HepG2 (cell line): ENCODE results near the gene CYP4A22. TPM values are rescaled to one million over a fixed set of nuclear protein-coding genes. Genes with fewer than 3 reads are reported as not detected.

Source experiments
- ATF1 ChIP-seq: IDR thresholded peaks from 2 replicates; pipeline ENCODE4 v1.6.1; 2016; ENCODE audit warnings: mild to moderate bottlenecking, control low read depth
- BHLHE40 ChIP-seq: IDR thresholded peaks from 2 replicates; pipeline ENCODE4 v1.6.1; 2011; ENCODE audit warnings: low read length, improper control_type of control experiment
- EHMT2 ChIP-seq: fragments of 200-600 bp; sonication (generic); IDR thresholded peaks from 2 replicates; pipeline ENCODE4 v1.7.0; 2017; ENCODE audit warnings: antibody characterized with exemption, low read depth, low read length, borderline replicate concordance
- HIVEP1 ChIP-seq: sonication (generic); formaldehyde crosslinking; IDR thresholded peaks from 2 replicates; pipeline ENCODE4 v1.4.0; 2020; ENCODE audit warnings: mild to moderate bottlenecking, missing genetic modification reagents
- KAT2B ChIP-seq: fragments of 150-350 bp; IDR thresholded peaks from 2 replicates; pipeline ENCODE4 v1.6.1; 2014; ENCODE audit warnings: low read depth, low read length, borderline replicate concordance
- ONECUT2 ChIP-seq: sonication (generic); formaldehyde crosslinking; IDR thresholded peaks from 2 replicates; pipeline ENCODE4 v1.4.0; 2020; ENCODE audit warnings: missing genetic modification reagents
- POLR2A ChIP-seq, 2 experiments: IDR thresholded peaks; 2 replicates each; pipeline ENCODE4 v1.6.1; 2011; ENCODE audit warnings: low read depth in 2 of 2, low read length in 2 of 2, mild to moderate bottlenecking in 1 of 2, moderate library complexity in 1 of 2; ENCODE audit not compliant: insufficient read depth in 1 of 2
- RARA ChIP-seq: IDR thresholded peaks from 2 replicates; pipeline ENCODE4 v1.6.1; 2016; ENCODE audit warnings: missing genetic modification reagents, missing compliant biosample characterization
- SALL1 ChIP-seq: sonication (generic); formaldehyde crosslinking; IDR thresholded peaks from 2 replicates; pipeline ENCODE4 v1.8.0; 2022; ENCODE audit warnings: mild to moderate bottlenecking, missing genetic modification reagents
- SP5 ChIP-seq: IDR thresholded peaks from 2 replicates; pipeline ENCODE4 v1.6.1; 2016; ENCODE audit warnings: low read depth, borderline replicate concordance
- SUZ12 ChIP-seq: fragments of 150-350 bp; IDR thresholded peaks from 2 replicates; pipeline ENCODE4 v1.6.1; 2014; ENCODE audit warnings: low read depth, low read length
- ZBTB1 ChIP-seq: sonication (generic); formaldehyde crosslinking; IDR thresholded peaks from 2 replicates; pipeline ENCODE4 v1.4.0; 2020; ENCODE audit warnings: missing genetic modification reagents, borderline replicate concordance
- ZC3H13 ChIP-seq: sonication (generic); formaldehyde crosslinking; IDR thresholded peaks from 2 replicates; pipeline ENCODE4 v1.8.1; 2023; ENCODE audit warnings: mild to moderate bottlenecking, missing genetic modification reagents, moderate library complexity
- ZFY ChIP-seq: sonication (generic); formaldehyde crosslinking; IDR thresholded peaks from 2 replicates; pipeline ENCODE4 v1.4.0; 2020; ENCODE audit warnings: missing genetic modification reagents
- ZNF354B ChIP-seq: sonication (generic); formaldehyde crosslinking; IDR thresholded peaks from 2 replicates; pipeline ENCODE4 v1.8.0; 2022; ENCODE audit warnings: mild to moderate bottlenecking, missing genetic modification reagents
- ZNF614 ChIP-seq: IDR thresholded peaks from 2 replicates; pipeline ENCODE4 v1.6.1; 2018; ENCODE audit warnings: missing biosample characterization, missing genetic modification reagents, inconsistent platforms, borderline replicate concordance
- ZNF83 ChIP-seq: sonication (generic); formaldehyde crosslinking; IDR thresholded peaks from 2 replicates; pipeline ENCODE4 v1.4.0; 2020; ENCODE audit warnings: missing genetic modification reagents, mild to moderate bottlenecking, borderline replicate concordance
- polyA plus RNA-seq, 8 experiments: library from polyadenylated mRNA; depleted of rRNA in 3 of 8; stranded (reverse) in 7 of 8; unstranded in 1 of 8; fragments of >200 nt; fragmentation: Illumina TruSeq in 4 of 8; extraction: Trizol in 4 of 8; gene quantifications; 2 replicates each; pipeline versions ENCODE4 v1.2.1 to v1.2.3, GENCODE V29; 2011 to 2016; ENCODE audit warnings: low read depth in 4 of 8, missing spikeins in 1 of 8, mixed read lengths in 1 of 8; ENCODE audit not compliant: insufficient read depth in 1 of 8
- total RNA-seq, 5 experiments: library from RNA; depleted of rRNA; stranded (reverse); fragments of >200 nt; fragmentation: Illumina TruSeq; extraction: Trizol; gene quantifications; 2 replicates each; pipeline ENCODE4 v1.2.3, GENCODE V29; 2016; ENCODE audit warnings: low read depth in 1 of 5
- TF ChIP-seq, protein P1 (sequence below): sonication (generic); IDR thresholded peaks from 2 replicates; pipeline ENCODE4 v1.6.1; 2016; ENCODE audit warnings: low read depth, borderline replicate concordance
- TF ChIP-seq, protein P2 (sequence below): sonication (generic); formaldehyde crosslinking; IDR thresholded peaks from 2 replicates; pipeline ENCODE4 v1.4.0; 2020; ENCODE audit warnings: missing genetic modification reagents, borderline replicate concordance
- TF ChIP-seq, protein P3 (sequence below): sonication (generic); formaldehyde crosslinking; IDR thresholded peaks from 2 replicates; pipeline ENCODE4 v1.8.1; 2023; ENCODE audit warnings: mild to moderate bottlenecking, missing genetic modification reagents
- TF ChIP-seq, protein P4 (sequence below), 2 experiments: sonication (generic) in 1 of 2; formaldehyde crosslinking in 1 of 2; IDR thresholded peaks; 2 replicates each; pipeline versions ENCODE4 v1.4.0 to v1.6.1; 2016 to 2020; ENCODE audit warnings: borderline replicate concordance in 1 of 2, low read depth in 1 of 2, mild to moderate bottlenecking in 1 of 2, missing genetic modification reagents in 1 of 2
- TF ChIP-seq, protein P5 (sequence below): IDR thresholded peaks from 2 replicates; pipeline ENCODE4 v1.6.1; 2016; ENCODE audit warnings: missing compliant biosample characterization, missing genetic modification reagents, borderline replicate concordance

The CYP4A22 gene
- total and polyA plus RNA-seq, 2 of the 13 experiments (the other 11 are each of a cell fraction or from before 2014, with no cell fraction given): not detected

DNA sequence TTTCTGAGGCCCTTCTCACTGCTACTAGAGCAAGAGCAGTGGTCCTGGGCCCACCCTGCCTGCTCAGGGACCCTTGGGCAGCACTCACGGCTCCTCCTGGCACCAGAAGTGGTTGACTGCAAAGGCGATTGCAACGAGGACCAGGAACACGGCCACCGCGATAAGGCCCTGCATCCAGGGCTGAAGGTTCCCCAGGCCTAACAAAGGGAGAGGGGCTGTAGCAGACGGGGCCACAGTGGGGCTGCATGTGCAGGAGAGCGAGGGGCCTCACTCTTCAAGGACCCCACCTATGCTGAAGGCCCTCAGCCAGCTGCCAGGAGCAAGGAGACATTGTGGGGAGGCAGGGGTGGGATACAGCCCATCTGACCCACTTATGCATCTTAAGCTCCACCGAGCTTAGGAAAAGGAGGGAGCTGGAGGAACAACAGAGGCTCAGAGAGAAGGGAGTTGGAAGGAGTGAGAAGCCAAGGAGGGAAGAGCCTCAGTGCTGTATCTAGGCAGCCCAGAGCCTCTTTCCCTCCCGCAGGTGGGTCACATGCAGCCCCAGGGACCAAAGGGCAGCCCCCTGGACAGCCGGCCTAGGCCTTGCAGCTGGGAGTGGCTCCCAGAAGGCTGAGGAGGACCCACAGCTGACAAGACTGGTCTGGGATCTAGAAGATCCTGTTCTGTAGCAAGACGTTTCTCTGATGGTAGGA is 50.1 kb downstream of the CYP4A22 start (continued):
- TF ChIP-seq ZNF614 (CRISPR knock-in tag) (no peak), ZBTB1 (CRISPR knock-in tag) (no peak), ATF1 (CRISPR knock-in tag) (no peak), SUZ12 (no peak), BHLHE40 (no peak), ZC3H13 (CRISPR knock-in tag) (no peak), EHMT2 (no peak), SP5 (no peak), RARA (CRISPR knock-in tag) (no peak), KAT2B (no peak), POLR2A (IDR thresholded peaks at IDR 0.05; ENCODE audit: insufficient read depth in 1 of 2, low read depth in 2 of 2, low read length in 2 of 2) (no peak), SALL1 (no peak), ZNF83 (CRISPR knock-in tag) (no peak), ZNF354B (CRISPR knock-in tag) (0 out of 2 replicates have a peak, but pooled peaks have one; percentile 57), ONECUT2 (CRISPR knock-in tag) (no peak), ZFY (0 out of 2 replicates have a peak, but pooled peaks have one; percentile 43), HIVEP1 (CRISPR knock-in tag) (no peak)
- TF ChIP-seq, protein P1, sequence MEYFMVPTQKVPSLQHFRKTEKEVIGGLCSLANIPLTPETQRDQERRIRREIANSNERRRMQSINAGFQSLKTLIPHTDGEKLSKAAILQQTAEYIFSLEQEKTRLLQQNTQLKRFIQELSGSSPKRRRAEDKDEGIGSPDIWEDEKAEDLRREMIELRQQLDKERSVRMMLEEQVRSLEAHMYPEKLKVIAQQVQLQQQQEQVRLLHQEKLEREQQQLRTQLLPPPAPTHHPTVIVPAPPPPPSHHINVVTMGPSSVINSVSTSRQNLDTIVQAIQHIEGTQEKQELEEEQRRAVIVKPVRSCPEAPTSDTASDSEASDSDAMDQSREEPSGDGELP: peak; percentile 66; the same call in 1 of the 2 replicates
- TF ChIP-seq, protein P2, sequence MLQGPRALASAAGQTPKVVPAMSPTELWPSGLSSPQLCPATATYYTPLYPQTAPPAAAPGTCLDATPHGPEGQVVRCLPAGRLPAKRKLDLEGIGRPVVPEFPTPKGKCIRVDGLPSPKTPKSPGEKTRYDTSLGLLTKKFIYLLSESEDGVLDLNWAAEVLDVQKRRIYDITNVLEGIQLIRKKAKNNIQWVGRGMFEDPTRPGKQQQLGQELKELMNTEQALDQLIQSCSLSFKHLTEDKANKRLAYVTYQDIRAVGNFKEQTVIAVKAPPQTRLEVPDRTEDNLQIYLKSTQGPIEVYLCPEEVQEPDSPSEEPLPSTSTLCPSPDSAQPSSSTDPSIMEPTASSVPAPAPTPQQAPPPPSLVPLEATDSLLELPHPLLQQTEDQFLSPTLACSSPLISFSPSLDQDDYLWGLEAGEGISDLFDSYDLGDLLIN (CRISPR knock-in tag): no peak
- TF ChIP-seq, protein P3, sequence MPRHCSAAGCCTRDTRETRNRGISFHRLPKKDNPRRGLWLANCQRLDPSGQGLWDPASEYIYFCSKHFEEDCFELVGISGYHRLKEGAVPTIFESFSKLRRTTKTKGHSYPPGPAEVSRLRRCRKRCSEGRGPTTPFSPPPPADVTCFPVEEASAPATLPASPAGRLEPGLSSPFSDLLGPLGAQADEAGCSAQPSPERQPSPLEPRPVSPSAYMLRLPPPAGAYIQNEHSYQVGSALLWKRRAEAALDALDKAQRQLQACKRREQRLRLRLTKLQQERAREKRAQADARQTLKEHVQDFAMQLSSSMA: no peak
- TF ChIP-seq, protein P4, sequence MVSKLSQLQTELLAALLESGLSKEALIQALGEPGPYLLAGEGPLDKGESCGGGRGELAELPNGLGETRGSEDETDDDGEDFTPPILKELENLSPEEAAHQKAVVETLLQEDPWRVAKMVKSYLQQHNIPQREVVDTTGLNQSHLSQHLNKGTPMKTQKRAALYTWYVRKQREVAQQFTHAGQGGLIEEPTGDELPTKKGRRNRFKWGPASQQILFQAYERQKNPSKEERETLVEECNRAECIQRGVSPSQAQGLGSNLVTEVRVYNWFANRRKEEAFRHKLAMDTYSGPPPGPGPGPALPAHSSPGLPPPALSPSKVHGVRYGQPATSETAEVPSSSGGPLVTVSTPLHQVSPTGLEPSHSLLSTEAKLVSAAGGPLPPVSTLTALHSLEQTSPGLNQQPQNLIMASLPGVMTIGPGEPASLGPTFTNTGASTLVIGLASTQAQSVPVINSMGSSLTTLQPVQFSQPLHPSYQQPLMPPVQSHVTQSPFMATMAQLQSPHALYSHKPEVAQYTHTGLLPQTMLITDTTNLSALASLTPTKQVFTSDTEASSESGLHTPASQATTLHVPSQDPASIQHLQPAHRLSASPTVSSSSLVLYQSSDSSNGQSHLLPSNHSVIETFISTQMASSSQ (IDR thresholded peaks at IDR 0.05; ENCODE audit: low read depth): peak; percentile 16; the same call in 1 of the 2 replicates
- TF ChIP-seq, protein P4 (CRISPR knock-in tag; IDR thresholded peaks at IDR 0.05; ENCODE audit: borderline replicate concordance): no peak
- TF ChIP-seq, protein P5, sequence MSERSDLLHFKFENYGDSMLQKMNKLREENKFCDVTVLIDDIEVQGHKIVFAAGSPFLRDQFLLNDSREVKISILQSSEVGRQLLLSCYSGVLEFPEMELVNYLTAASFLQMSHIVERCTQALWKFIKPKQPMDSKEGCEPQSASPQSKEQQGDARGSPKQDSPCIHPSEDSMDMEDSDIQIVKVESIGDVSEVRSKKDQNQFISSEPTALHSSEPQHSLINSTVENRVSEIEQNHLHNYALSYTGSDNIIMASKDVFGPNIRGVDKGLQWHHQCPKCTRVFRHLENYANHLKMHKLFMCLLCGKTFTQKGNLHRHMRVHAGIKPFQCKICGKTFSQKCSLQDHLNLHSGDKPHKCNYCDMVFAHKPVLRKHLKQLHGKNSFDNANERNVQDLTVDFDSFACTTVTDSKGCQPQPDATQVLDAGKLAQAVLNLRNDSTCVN (CRISPR knock-in tag): no peak
